NT2/D1 (cell line): ENCODE data around the gene DBN1.

Source experiments
- SUZ12 ChIP-seq: IDR thresholded peaks from 2 replicates; pipeline ENCODE4 v1.6.1; 2011; ENCODE audit not compliant: insufficient read length, insufficient read depth; ENCODE audit errors: extremely low read depth
- YY1 ChIP-seq: IDR thresholded peaks from 2 replicates; pipeline ENCODE4 v1.6.1; 2011; ENCODE audit not compliant: insufficient read length, insufficient read depth
- ZNF274 ChIP-seq: IDR thresholded peaks from 2 replicates; pipeline ENCODE4 v1.6.1; 2011; ENCODE audit warnings: mild to moderate bottlenecking, low read depth, low read length

GRCh38 chr5:177427211-177427822, 46.1 kb downstream of the DBN1 start:
- no peak for TF ChIP-seq ZNF274
- TF ChIP-seq YY1, result no peak
- TF ChIP-seq SUZ12, result no peak
